ENCODE results near the gene RRAD. TPM values are rescaled to one million over a fixed set of nuclear protein-coding genes. Genes with fewer than 3 reads are reported as not detected.

The RRAD gene
- polyA plus RNA-seq, 1 experiment: 3.8 TPM

- Histone ChIP-seq H3K36me3 (ENCODE audit: control insufficient read depth, insufficient read depth, low read length) (peaks cover 15% of the 10 kb centered on the region), H3K4me3 (ENCODE audit: low read depth, low read length) (peak overlapping the region; percentile 74), H3K27me3 (ENCODE audit: control insufficient read depth, insufficient read depth, low read length) (no peaks in the 10 kb centered on the region)
- POLR2A ChIA-PET: no interaction called here
- DNase-seq (ENCODE audit: low read depth): no peak
- CTCF ChIA-PET: interaction anchor here (0.6 to 4.8 kb wide), 4 partner anchors 20 to 42 kb away, joined by 3 to 29 read pairs (median 4); no protein-coding TSS in a partner anchor
- TF ChIP-seq, protein P1, sequence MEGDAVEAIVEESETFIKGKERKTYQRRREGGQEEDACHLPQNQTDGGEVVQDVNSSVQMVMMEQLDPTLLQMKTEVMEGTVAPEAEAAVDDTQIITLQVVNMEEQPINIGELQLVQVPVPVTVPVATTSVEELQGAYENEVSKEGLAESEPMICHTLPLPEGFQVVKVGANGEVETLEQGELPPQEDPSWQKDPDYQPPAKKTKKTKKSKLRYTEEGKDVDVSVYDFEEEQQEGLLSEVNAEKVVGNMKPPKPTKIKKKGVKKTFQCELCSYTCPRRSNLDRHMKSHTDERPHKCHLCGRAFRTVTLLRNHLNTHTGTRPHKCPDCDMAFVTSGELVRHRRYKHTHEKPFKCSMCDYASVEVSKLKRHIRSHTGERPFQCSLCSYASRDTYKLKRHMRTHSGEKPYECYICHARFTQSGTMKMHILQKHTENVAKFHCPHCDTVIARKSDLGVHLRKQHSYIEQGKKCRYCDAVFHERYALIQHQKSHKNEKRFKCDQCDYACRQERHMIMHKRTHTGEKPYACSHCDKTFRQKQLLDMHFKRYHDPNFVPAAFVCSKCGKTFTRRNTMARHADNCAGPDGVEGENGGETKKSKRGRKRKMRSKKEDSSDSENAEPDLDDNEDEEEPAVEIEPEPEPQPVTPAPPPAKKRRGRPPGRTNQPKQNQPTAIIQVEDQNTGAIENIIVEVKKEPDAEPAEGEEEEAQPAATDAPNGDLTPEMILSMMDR (IDR thresholded peaks at IDR 0.05; ENCODE audit: insufficient read depth, low read depth, low read length): no peak
Measured at GRCh38 chr16:66933776-66934137, 8.4 kb upstream of the RRAD start.

GRCh38 chr16:66932076-66932475, 6.7 kb upstream of the RRAD start:
- Histone ChIP-seq H3K36me3 (ENCODE audit: control insufficient read depth, insufficient read depth, low read length) (peaks cover 6% of the 10 kb centered on the region; the same call in 1 of the 2 replicates), H3K27me3 (ENCODE audit: control insufficient read depth, insufficient read depth, low read length) (no peaks in the 10 kb centered on the region), H3K4me3 (ENCODE audit: low read depth, low read length) (no peak overlapping the region)
- POLR2A ChIA-PET: no interaction called here
- DNase-seq (ENCODE audit: low read depth): no peak
- TF ChIP-seq, protein P1 (IDR thresholded peaks at IDR 0.05; ENCODE audit: insufficient read depth, low read depth, low read length): no peak
- CTCF ChIA-PET: interaction anchor here (0.9 to 4.8 kb wide), 4 partner anchors 14 to 223 kb away, joined by 3 to 29 read pairs (median 5); no protein-coding TSS in a partner anchor

DNA sequence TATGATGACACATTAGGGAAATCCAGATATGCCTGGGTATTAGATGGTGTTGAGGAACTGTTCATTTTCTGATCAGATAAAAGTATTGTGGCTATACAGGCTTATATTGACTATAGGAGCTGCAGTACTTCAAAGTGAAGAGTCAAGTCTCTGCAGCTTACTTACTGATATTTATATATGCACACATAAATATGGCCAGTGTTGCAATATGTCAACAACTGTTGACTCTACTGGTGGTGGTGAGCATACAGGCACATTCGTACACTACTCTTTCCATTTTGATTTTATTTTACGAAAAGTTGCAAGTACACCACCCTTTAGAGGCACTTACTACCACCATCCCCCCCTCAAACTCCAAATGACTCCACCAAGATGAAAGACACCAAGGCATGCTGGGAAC, 6.3 kb upstream of the RRAD start:
- H3K36me3 ChIP-seq (ENCODE audit: control insufficient read depth, insufficient read depth, low read length): peaks cover 6% of the 10 kb centered on the region; the same call in 1 of the 2 replicates
- no peak overlapping the region for H3K4me3 ChIP-seq (ENCODE audit: low read depth, low read length)
- POLR2A ChIA-PET: interaction anchor here (0.6 kb wide), 1 partner anchor 247 kb away, joined by 4 read pairs; no protein-coding TSS in a partner anchor
- CTCF ChIA-PET: interaction anchor here (0.8 to 4.8 kb wide), 6 partner anchors 14 to 271 kb away, joined by 3 to 29 read pairs (median 3); no protein-coding TSS in a partner anchor
- no peak for DNase-seq (ENCODE audit: low read depth)
- TF ChIP-seq, protein P1 (IDR thresholded peaks at IDR 0.05; ENCODE audit: insufficient read depth, low read depth, low read length): no peak
- no peaks in the 10 kb centered on the region for H3K27me3 ChIP-seq (ENCODE audit: control insufficient read depth, insufficient read depth, low read length)

- no peak for DNase-seq (ENCODE audit: low read depth)
- H3K36me3 ChIP-seq (ENCODE audit: control insufficient read depth, insufficient read depth, low read length): peaks cover 6% of the 10 kb centered on the region; the same call in 1 of the 2 replicates
- H3K27me3 ChIP-seq (ENCODE audit: control insufficient read depth, insufficient read depth, low read length): no peaks in the 10 kb centered on the region
- POLR2A ChIA-PET: no interaction called here
- CTCF ChIA-PET: interaction anchor here (1.4 to 4.8 kb wide), 2 partner anchors 34 to 255 kb away, joined by 3 to 29 read pairs; no protein-coding TSS in a partner anchor
- no peak overlapping the region for H3K4me3 ChIP-seq (ENCODE audit: low read depth, low read length)
- TF ChIP-seq, protein P1 (IDR thresholded peaks at IDR 0.05; ENCODE audit: insufficient read depth, low read depth, low read length): no peak
Measured at GRCh38 chr16:66930189-66930588, 4.9 kb upstream of the RRAD start.

DNA sequence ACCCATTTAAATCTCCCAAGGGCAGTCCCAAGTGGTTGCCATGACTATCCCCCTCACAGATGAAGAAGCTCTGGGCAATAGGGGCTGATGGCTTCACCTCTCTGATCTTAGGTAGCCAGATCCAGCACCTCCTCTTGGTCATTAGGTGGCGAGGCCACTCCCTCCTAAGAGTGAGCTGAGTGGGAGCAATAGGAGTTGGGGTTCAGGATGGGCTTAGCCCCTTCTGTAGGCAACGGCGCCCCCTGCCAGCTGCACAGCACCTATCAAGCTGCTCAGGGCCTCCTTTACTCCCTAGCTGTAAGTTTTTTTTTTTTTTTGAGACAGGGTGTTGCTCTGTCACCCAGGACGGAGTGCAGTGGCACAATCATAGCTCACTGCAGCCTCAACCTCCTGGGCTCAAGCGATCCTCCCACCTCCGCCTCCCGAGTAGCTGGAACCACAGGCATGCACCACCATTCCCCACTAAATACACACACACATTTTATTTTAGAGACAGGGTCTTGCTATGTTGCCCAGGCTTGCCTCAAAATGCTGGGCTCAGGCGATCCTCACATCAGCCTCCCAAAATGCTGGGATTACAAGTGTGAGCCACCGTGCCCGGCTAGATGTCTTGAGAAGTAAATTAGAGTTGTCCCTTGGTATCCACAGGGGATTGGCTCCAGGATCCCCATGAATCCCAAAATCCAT, 3.5 kb upstream of the RRAD start:
- no peak for DNase-seq (ENCODE audit: low read depth)
- peaks cover 6% of the 10 kb centered on the region; the same call in 1 of the 2 replicates for H3K36me3 ChIP-seq (ENCODE audit: control insufficient read depth, insufficient read depth, low read length)
- H3K27me3 ChIP-seq (ENCODE audit: control insufficient read depth, insufficient read depth, low read length): peaks cover 1% of the 10 kb centered on the region; the same call in 1 of the 2 replicates
- POLR2A ChIA-PET: no interaction called here
- no peak overlapping the region for H3K4me3 ChIP-seq (ENCODE audit: low read depth, low read length)
- TF ChIP-seq, protein P1 (IDR thresholded peaks at IDR 0.05; ENCODE audit: insufficient read depth, low read depth, low read length): peak; percentile 56
- CTCF ChIA-PET: interaction anchor here (0.6 to 5.4 kb wide), 14 partner anchors 9 to 522 kb away, joined by 3 to 118 read pairs (median 3); partner anchors contain the start of gene CDH16
